Fibroblast of upper back skin (primary cell): ENCODE measurements around the gene ZNF132.
"Not testable (repeated sequence)": the region's sequence is repeated elsewhere in the genome, so short reads cannot be mapped to it uniquely, and the experiment has no call there.

ENCODE experiments used
- DNase-seq: peaks from one replicate; pipeline ENCODE4 v3.0.0-alpha.2; 2013

Gene ZNF132

GRCh38 chr19:58439576-58440554 lies at the start of gene ZNF132:
Gene ZNF132, minus strand, starts transcription at chr19:58440153. Its CDS starts 332 bp downstream, at chr19:58439821.
- peak; percentile 100 for DNase-seq

- not testable (repeated sequence) for DNase-seq
These were observed 44.4 kb upstream of the ZNF132 start for GRCh38 chr19:58484349-58484748.

GRCh38 chr19:58483776-58484175 lies 43.8 kb upstream of the ZNF132 start:
- DNase-seq = no peak

DNA sequence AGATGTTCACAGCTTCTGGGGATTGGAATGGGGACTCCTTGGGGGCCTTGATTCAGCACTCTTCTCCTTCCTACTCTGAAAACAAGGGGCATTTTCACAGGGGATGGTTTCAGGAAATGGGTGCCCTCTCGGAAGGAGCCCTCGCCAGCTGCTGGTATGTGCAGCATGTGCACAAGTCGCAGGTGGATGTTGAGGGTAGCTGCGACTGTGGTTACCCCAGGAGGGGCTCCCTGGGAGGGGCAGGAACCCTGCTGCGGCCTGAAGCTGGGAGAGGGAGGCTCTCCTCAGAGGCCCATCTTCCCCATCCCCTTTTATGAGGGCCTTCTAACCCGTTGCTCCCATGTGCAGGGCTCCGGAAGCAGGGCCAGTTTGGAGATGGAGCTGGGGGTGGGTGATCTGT lies 42.4 kb upstream of the ZNF132 start:
- DNase-seq = no peak

GRCh38 chr19:58480831-58481230 lies 40.9 kb upstream of the ZNF132 start:
- no peak for DNase-seq

DNA sequence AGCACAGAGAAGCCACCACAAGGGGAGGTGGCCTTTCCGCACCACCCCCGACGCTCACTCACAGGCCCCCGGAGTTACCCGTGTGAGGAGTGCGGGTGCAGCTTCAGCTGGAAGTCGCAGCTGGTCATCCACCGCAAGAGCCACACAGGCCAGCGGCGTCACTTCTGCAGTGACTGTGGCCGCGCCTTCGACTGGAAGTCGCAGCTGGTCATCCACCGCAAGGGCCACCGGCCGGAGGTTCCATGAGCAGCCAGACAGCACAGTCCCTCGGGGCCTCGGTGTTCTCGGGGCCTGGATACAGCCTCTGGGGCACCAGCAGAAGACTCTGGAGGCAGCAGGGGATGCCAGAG lies 40.5 kb upstream of the ZNF132 start:
- no peak for DNase-seq

- DNase-seq = no peak
These were observed 40.0 kb upstream of the ZNF132 start for GRCh38 chr19:58479736-58480480.

- DNase-seq = no peak
These were observed 39.4 kb upstream of the ZNF132 start for GRCh38 chr19:58479303-58479702.

- no peak for DNase-seq
These were observed 37.9 kb upstream of the ZNF132 start for GRCh38 chr19:58477871-58478270.

DNA sequence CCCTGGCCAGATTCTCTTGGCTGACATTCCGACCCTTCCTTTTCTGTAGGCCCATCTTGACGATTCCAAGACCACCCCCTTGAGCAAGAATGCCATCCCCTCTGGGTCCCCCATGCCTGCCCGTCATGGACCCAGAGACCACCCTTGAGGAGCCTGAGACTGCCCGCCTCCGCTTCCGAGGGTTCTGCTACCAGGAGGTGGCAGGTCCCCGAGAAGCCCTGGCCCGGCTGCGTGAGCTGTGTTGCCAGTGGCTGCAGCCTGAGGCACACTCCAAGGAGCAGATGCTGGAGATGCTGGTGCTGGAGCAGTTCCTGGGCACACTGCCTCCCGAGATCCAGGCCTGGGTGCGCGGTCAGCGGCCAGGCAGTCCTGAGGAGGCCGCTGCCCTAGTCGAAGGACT lies 37.2 kb upstream of the ZNF132 start:
- DNase-seq = no peak

DNA sequence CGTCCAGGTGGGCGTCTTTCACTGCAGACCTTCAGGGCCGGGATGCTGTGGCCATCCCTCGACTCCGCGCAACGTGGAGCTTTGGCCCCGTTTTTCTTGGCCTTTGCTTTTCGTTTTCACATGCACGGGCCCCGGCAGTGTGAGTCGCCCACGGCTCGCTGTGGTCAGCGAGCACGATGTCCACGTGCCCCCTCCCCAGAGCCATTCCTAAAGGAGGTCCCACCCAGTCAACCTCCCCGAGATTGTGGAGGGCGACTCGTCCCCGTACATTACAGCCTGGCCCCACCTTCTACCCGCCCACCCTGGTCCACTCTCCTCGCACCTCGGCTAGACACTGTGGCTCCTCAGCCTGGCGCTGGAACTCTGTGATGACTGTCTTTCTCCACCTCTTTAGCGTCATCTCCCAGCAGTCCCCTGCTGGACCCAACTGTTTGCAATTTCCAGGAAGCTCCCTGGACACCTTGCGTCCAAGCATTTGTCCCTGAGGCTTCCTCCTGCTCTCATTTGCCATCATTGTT lies 36.6 kb upstream of the ZNF132 start:
- DNase-seq = no peak

DNA sequence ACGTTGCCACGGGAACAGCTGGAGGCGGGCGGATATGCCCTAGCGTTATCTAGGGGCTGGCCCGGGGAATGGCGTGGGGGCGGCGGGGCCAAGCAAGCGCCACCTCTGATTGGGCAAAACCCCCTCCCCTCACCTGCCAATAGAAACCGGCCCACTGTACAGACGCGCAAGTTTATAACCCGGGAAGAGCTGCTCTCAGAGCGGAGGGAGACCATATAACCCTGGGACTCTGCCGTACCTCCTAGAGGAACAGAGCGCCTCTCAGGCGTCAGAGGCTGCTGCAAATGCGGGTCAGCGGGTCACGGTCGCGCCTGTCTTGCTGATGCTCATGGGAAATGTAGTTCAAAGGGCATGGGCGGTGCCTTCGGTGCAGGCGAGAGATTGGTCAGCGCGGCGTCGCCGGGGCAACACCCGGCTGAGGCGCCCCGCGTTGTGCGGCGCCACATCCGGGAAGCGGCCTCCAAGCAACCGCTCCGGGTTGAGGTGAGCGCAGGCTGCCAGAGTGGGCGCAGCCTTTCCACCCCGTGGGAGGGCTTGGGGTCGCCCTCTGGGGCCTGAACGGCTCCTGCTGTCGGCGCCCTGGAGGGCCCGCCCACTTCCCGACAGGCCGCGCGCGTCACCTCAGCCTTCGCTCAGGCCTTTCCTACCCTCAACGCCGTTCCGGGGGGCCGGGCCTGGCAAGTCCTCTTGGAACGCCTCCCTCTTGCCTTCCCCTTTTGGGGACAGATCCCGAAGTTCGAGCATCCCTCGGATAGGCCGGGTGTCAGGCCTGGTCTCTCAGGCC lies 36.0 kb upstream of the ZNF132 start, which contains the start of gene ZNF446:
TSS of gene ZNF446 (plus strand) at position 639 of the 784 bp plus-strand sequence. CDS start 867 bp downstream, outside the sequence.
- DNase-seq = peak; percentile 96

GRCh38 chr19:58474997-58475713 lies 35.2 kb upstream of the ZNF132 start:
- no peak for DNase-seq

GRCh38 chr19:58474291-58474996 lies 34.5 kb upstream of the ZNF132 start:
- peak; percentile 69 for DNase-seq

GRCh38 chr19:58473775-58474174 lies 33.8 kb upstream of the ZNF132 start:
- DNase-seq = no peak

- no peak for DNase-seq
These were observed 31.8 kb upstream of the ZNF132 start for GRCh38 chr19:58471736-58472135.

DNA sequence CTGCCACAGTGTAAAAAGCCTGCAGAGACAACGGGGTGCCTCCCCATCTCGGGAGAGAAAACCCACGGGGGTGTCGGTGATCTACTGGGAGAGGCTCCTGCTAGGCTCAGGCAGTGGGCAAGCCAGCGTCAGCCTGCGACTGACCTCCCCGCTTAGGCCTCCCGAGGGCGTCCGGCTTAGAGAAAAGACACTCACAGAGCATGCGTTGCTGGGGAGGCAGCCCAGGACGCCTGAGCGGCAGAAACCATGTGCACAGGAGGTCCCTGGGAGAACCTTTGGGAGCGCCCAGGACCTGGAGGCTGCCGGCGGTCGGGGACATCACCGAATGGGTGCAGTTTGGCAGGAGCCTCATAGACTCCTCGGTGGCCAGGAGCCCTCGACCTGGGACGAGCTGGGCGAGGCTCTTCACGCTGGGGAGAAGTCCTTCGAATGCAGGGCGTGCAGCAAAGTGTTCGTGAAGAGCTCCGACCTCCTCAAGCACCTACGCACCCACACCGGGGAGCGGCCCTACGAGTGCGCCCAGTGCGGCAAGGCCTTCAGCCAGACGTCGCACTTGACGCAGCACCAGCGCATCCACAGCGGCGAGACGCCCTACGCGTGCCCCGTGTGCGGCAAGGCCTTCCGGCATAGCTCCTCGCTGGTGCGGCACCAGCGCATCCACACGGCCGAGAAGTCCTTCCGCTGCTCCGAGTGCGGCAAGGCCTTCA lies 31.0 kb upstream of the ZNF132 start:
- not testable (repeated sequence) for DNase-seq

DNA sequence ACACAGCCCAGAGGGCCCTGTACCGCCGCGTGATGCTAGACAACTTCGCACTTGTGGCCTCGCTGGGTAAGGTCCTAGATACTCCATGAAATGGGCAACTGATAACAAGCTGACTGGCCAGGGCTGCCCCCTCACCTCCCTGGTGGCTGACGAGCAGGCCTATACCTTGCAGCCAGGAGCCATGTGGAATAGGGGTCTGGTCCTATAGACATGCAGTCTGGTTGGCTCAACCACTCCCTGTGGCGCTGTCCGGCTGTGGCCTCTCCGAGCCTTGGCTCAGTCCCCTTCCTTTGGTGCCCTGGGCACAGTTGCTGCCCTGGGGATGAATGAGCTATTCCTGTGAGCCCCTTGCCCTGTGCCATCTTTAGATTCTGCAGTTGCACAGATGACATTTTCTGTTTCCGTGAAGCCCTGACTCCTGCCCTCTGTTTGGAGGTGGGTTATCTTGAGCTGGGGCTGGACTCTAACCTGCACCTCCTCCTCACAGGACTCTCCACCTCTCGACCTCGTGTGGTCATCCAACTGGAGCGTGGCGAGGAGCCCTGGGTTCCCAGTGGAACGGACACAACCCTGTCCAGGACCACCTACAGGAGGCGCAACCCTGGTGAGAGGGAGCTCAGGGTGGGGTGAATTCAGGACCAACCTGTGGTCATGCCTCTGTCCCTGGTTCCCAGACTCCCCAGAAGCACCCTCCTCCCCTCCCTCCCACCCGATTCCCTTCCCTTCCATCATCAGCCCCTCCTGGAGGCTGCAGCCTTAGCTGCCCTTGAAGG lies 29.5 kb upstream of the ZNF132 start:
- no peak for DNase-seq

DNA sequence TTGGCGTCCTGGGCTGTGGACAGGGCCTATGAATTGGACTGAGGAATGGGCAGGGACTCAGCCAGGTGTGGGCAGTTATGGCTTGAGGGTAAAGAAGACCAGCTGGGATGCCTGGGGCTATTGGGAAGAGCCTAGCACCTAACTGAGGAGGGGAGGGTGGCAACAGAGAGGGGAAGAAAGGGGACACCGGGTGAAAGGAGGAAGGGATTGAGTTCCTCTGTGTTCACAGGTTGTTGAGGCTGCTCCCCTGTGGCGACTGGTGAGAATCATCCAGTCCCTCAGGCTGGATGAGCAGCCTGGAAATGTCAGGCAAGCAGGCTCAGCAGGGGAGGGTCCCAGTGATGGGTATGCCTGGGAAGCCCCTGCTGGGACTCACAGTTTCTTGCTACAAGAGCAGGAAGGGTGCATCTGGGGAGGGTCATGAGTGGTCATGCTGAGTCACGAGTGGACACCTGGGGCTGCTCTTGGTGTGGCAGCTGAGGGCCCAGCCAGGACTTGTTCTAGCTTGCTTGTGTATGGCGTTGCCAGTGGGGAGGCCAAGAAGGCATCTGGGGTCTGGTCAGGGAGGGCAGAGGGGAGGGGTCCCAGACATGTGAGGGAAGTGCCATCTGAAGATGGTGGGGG lies 28.4 kb upstream of the ZNF132 start:
- DNase-seq = no peak
